GM18526 (cell line): ENCODE data around the gene FZD10.

Experiments used
- POLR2A ChIP-seq: IDR thresholded peaks from 3 replicates; pipeline ENCODE4 v1.6.1; 2011; ENCODE audit not compliant: insufficient read length; ENCODE audit errors: extremely low read depth

The FZD10 gene

DNA sequence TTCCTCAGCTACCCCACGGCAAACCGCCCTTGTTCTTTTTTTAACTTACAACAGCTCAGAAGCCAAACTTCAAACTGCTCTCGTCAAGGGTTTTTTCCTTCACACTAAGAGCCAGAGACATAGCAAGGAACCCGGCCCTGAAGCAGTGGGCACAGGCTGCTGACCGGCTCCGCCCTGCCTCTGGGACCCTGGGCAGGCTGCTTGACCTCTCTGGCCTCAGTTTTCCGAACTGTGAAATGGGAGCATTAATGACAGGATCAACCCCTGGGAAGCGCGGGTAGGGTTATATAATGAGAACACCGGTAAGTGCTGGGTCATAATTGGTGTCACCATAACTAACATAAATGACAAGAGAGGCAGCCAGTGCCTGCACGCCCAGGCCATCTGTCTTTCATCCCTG is 21.2 kb upstream of the FZD10 start:
- TF ChIP-seq POLR2A, result no peak

DNA sequence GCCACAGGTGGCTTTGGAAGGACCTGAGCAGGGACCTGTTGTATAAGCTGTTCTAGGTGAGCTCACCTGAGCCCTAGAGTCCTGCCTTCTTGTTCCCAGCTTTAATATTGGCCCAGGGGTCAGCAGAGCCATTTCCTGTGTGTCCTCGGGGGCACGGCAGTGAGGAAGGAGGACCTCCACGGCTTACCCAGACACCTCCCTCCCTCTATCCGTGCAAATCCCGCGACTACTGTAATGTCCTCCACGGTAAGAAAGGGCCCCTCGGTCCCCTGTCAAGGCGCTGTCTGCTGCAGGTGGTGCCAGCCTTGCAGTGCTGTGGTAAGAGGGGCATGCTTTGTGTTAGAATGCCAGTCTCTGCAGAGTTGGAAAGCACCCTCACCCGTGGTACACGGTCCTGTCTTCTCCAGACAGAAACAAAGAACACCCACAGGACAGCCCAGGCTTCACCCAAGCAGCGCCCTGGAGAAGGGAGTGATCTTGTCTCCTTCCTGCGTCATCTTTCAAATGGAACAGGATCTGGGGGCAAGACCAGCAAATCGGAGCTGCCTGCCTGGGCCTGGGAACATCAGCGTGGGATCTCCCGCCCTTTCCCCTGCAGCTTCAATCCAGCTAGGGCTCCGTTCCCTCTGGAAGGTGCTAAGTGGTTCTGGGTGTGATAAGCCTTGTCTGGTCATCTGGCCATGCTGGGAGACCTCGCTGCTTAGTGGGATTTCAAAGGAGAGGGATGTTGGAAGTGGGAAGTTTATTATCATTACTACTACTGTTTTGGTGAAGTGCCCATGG is 20.2 kb upstream of the FZD10 start:
- no peak for TF ChIP-seq POLR2A

DNA sequence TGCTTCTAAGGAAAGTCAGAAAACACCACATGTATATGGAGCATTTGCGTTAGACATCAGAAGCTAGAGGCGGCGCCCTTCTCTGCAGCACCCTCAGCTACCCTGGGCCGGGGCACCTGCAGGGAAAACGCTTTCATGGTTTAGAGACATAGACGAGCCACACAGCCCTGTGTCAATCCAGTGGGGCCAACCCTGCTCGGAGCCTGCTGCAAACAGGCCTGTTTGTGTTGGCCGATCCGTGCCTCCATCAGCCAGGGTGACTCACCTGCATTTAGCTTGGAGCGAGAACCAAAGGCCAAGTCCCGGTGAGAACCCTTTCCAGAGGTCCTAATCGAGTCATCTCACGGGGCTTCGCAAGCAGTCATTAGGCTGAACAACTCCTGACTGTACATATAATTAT is 19.5 kb upstream of the FZD10 start:
- no peak for TF ChIP-seq POLR2A

DNA sequence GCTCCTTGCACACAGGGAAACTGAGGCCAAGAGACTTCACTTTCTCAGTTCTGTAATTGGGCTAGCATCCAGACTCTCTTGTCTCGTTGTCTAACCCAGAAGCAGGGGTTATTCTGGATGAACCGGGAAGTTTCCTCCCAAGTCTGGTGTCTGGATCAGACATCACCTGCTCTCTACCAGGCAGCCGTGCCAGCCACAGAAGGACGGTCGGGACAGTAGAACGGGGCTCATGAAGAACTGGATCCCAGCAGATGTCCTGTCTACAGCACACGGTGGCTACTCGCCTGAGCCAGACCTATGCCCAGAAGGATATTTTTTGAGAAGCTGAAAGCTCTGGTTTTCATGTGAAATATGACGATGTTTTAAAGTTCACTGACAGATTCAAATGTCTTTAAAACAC is 19.1 kb upstream of the FZD10 start:
- TF ChIP-seq POLR2A, result no peak

DNA sequence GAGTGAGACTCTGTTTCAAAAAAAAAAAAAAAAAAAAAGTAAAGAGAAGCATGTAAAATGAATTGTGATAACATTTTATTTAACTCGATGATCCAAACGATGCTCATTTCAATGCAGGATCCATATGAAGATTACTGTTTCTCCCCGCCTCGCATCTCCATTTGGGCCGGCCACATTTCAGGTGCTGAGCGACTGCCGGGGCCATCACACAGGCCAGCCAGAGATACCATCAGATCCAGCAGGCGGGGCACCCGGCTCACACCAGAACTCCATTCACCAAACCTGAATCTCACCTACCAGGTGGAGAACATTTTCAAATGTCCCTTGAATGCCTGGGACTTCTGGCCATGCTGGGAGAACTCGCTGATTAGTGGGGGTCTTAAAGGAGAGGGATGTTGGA is 18.0 kb upstream of the FZD10 start:
- no peak for TF ChIP-seq POLR2A

DNA sequence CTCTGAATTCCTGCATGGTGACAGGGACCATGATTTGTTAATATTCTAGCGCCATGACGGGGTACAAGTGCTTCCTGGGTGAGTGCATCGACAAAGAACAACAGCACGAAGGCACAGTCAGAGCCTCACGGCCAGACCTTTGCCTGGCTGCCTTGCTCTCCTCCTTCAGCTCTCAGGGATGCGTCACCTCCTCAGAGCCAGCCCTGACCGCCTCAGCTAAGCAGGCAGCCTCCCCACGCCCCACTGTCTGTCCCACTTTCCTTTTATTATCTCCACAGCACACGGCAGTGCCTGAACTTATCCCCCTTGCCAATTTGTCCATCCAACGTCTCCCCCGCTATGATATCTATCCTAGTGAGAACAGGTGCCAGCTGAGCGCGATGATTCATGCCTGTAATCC is 16.5 kb upstream of the FZD10 start:
- TF ChIP-seq POLR2A, result no peak

DNA sequence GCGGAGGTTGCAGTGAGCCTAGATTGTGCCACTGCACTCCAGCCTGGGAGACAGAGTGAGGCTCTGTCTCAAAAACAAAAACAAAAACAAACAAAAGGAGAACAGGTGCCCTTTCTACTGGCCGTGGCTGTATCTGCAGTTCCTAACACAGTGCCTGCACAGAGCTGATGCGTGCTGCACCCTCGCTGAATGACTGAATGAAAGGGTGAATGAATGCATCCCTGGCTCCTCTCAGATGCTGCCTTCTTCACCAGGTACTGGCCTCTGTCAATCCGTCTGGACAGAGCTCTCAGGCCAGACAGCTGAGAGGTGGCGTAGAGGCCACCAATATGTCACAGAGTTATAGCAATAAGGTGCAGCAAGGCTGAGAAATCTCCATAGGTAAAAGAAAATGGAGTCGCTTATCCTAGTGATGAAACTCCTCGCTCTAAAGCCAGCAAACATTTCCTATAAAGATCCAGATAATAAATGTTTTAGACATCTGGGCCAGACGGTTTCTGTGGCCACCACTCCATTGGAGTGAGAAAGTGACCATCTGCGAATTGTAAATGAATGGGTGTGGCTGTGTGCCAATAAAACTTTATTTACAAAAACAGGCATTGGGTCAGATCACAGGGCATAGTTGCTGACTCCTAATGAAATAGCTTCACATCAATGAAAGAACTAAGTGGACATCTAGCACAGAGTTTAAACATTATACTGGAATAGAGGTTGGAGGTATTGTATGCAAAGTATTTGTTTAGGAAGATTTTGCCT is 15.9 kb upstream of the FZD10 start:
- no peak for TF ChIP-seq POLR2A

DNA sequence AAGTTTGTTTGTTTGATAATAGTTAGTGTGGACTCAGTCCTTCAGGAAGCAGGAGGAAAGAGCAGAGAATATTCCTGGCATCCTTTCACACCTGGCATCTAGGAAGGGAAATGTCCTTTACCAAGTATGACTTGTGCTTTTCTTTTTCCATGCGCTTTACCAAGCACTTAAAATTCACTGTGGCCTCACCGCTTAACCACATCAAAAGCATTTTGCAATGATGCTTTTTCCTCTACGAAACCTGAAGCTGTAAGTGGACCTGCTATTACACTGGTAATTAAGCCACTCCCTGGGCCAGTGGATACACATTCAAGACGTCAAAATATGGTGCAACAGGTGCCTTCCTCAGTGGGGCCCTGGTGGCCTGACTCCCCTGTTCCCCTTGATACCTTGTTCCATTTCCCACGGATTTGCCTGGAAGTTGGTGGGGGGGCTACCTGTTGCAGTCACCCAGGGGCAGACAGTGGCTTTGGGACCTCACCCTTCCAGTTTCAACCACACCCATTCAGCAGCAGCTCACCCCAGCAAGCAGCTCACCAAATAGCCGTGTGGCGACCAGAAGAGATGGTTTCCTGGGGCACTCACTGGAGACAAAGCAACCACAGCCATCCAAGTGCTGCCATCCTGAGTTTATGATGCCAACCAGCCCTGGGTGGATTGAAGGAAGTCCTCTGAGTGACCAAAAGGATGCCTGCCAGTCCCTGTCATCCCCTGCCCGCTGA is 14.2 kb upstream of the FZD10 start:
- no peak for TF ChIP-seq POLR2A

DNA sequence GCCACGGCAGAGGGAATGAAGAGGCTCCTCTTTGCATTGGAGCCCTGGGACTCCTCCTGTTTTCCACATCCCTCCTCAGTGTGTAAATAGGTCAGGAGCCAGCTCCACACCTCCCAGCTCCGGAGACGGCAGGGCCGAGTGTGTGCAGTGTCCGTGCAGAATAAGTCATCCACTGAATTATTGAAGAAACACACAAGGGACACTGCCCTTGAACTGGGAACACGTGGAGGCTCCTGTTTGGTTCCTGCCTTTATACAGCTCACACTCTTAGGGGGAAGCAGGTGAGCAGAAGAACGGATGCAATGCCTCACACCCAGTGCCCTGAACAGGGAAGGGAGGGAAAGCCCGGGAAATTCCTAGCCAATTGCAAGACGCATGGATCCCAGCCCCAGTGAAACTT is 10.4 kb upstream of the FZD10 start:
- no peak for TF ChIP-seq POLR2A

DNA sequence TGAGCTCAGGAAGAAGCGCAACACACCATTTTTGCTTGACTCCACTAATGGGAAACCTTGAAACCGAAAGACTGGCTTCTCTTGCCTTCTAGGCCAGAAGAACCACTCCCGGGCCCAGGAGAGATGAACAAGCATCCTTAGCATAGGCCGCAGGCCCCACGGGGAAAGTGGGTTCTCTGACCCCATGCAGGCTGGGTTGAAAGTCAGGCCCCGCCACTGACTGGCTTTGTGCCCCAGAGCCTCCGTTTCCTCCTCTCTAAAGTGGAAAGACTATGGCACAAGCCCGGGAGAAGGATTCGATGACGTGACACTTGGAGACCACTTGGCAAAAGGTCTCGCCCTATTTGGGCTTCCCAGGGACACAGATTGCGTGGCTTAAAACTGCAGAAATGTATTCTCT is 9.9 kb upstream of the FZD10 start:
- no peak for TF ChIP-seq POLR2A

DNA sequence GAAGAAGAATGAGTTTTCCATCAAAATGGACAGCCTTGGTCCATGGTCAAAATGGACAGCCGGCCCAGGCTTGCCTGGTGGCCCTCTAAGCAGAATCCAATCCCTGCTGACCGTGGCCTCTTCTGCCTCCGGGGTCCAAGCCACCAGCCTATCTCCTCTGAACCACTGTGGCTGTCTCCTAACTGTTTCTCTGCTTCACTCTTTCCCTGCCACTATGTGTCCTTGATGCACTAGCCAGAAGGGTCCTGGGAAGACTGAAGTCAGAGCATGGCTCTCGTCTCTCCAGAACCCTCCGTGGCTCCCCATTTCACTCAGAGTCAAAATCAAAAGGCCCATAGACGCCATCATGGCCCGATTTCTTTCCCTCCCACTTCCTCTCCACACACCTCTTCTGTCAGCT is 8.5 kb upstream of the FZD10 start:
- TF ChIP-seq POLR2A, result no peak

DNA sequence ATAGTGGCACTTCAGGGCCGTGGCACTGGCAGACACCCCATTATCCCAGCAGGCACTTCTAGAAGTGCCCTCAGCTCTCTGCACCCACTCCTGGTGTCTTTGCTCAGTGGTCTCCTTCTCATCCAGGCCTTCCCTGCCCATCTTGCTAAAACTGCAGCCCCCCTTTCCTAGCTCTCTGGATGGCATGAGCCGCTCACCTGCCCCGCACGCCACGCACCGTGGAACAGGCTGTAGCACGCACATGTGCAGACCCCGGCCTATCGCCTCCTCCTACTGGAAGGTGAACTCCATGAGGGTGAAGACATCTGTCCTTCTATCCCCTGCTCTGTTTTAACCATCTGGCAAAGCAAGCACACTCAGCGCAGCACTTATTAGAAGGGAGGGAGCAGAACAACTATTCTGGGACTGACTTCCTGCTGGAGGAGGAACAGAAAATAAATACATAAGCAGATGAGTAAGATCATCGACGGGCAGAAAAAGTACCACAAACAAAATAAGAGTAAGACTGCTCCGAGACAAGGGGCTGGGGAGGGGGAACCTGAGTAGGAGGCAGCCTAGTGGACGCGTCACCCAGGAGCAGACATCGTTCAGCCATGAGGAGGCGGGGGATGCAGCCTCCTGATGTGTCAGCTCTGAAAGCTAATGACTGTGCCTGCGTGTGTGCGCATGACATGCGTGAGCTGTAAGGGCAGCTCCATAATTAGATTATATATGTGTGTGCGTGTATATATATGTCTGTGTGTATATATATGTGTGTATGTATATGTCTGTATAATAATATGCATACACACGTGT is 7.8 kb upstream of the FZD10 start:
- no peak for TF ChIP-seq POLR2A

DNA sequence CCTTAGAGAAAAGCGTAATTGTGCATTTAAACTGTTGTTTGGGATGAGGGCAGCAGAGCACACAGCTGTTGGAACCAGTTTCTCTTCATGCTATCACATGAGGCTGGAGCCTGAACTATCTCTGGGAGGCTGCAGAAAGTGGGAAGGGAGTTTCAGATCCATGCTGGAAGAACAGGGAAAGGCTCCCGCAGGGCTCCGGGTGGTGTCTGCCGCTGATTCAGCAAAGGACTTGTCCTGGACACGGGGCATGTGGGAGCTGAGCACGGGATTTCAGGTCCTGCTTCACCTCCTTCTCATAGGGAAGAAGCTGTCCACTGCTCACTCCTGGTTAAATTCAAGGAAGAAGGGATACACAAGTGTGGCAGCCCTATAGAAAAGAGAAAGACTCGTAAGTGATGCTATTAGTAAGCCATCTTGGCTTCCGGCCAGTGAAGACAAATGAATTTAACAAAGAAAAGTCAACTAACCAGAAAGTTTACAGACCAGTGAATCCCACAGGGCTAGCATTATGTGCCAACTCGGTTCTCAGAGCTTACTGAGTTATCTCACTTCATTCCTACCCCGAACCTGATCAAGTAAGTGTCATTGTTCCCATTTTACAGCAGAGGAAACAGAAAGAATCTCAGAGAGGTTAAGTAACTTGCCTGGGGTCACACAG is 6.7 kb upstream of the FZD10 start:
- TF ChIP-seq POLR2A, result no peak

DNA sequence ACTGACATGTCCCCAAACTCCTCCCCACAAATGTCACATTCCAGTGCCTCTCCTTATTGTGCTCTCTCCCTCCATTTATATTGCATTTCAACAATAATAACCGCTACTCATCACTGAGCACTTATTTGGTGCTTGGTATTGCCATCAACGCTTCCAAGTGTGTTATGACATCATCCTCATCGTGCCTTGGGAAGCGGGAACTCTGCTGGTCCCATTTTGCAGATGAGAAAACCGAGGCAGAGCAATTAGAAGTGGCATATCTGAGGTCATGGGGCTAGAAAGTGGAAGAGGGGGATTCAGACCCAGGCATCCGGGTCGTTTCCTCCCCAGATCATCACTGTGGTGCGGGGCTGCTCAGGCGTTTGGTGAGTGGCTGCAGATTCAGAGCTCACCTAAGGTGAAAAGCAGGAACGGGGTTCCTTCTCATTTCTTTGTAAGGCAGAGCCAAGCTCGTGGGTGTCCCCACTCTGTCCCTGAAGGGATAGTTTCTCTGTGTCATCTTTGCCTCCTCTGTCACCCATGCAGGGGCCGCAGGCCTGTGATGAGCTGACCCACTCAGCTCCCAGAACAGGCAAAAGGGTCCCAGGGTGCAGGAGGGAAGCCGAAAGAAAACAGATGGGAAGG is 5.5 kb upstream of the FZD10 start:
- no peak for TF ChIP-seq POLR2A
